Esophagus squamous epithelium (tissue), 5 donors: ENCODE results near the gene MGAT4C. TPM values are rescaled to one million over a fixed set of nuclear protein-coding genes. Genes with fewer than 3 reads are reported as not detected.

ENCODE experiments used
- DNase-seq: peaks from one replicate; lab custom pipeline; 2025; lab: John Stamatoyannopoulos, UW
- H3K27ac ChIP-seq, 4 donors: fragments of 200-600 bp; sonication (generic); one replicate each; pipeline ENCODE4 v1.5.1; 2016 to 2019; ENCODE audit warnings: mild to moderate bottlenecking in 1 of 4
- H3K27me3 ChIP-seq, 4 donors: fragments of 200-600 bp; sonication (generic); 1 replicate in 3 of 4; 2 replicates in 1 of 4; pipeline versions ENCODE4 v1.5.1 to v1.6.0; 2017 to 2021; ENCODE audit warnings: antibody characterized with exemption in 1 of 4
- H3K36me3 ChIP-seq, 3 donors: fragments of 200-600 bp; sonication (generic); one replicate each; pipeline ENCODE4 v1.5.1; 2016 to 2019
- H3K4me1 ChIP-seq, 3 donors: fragments of 200-600 bp; sonication (generic); one replicate each; pipeline ENCODE4 v1.5.1; 2017 to 2019
- H3K4me3 ChIP-seq, 4 donors: fragments of 200-600 bp; sonication (generic); 1 replicate in 3 of 4; 2 replicates in 1 of 4; pipeline ENCODE4 v1.5.1; 2016 to 2019; ENCODE audit warnings: mild to moderate bottlenecking in 2 of 4, moderate library complexity in 1 of 4
- H3K9me3 ChIP-seq, 3 donors: fragments of 200-600 bp; sonication (generic); one replicate each; pipeline ENCODE4 v1.5.1; 2016 to 2019
- POLR2A ChIP-seq, 4 donors: fragments of 450-650 bp; IDR thresholded peaks; one replicate each; pipeline ENCODE4 v1.6.1; 2017; ENCODE audit warnings: antibody characterized with exemption in 4 of 4, mild to moderate bottlenecking in 4 of 4, moderate library complexity in 3 of 4
- WGBS, 2 donors: methylation state at CpG; one replicate each; pipeline ENCODE4 v1.1.5; 2018; 5-methylcytosine and 5-hydroxymethylcytosine counted together
- intact Hi-C: fragments of 100-400 bp; cut with DNase I; formaldehyde crosslinking; loops from one replicate; pipeline ENCODE4 v1.15.0; 2022
- total RNA-seq, 4 donors: library from RNA; depleted of rRNA; stranded (reverse); fragments of >200 nt; gene quantifications; one replicate each; pipeline ENCODE4 v1.1.0, GENCODE V29; 2016
- TF ChIP-seq, protein P1 (sequence below), 6 experiments: fragments of 450-650 bp in 4 of 6; fragments of 200-600 bp in 2 of 6; sonication (generic) in 2 of 6; IDR thresholded peaks; one replicate each; pipeline ENCODE4 v1.5.1; 2016 to 2019; ENCODE audit warnings: antibody characterized with exemption in 6 of 6, mild to moderate bottlenecking in 4 of 6, moderate library complexity in 4 of 6
- donor health status: DM: yes; HTN: yes; CAD: no.

The MGAT4C gene
- total RNA-seq, 4 donors from 2014 or later, result under 0.01 TPM; not detected in 2

DNA sequence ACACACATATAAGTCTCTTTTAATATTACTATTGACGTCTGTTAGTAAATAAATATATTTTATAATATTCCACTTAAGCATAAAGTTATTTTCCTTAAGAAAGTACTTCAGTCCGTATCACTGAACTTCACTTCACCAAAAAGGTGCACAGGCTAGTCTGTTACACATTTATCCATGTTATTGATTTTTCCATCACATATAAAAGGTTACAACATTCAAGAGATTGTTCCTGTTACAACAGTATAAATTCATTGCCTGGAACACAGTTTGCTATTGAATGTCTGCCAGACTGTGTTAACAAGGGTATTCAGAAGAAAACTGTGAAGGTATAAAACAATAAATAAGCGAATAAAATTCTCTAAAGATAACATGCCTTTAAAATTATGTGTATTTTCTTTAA, 206.2 kb downstream of the MGAT4C start:
- 60 to 66% methylated on average over 3 of the region's 3 CpGs for WGBS, 2 donors
- TF ChIP-seq, protein P1, sequence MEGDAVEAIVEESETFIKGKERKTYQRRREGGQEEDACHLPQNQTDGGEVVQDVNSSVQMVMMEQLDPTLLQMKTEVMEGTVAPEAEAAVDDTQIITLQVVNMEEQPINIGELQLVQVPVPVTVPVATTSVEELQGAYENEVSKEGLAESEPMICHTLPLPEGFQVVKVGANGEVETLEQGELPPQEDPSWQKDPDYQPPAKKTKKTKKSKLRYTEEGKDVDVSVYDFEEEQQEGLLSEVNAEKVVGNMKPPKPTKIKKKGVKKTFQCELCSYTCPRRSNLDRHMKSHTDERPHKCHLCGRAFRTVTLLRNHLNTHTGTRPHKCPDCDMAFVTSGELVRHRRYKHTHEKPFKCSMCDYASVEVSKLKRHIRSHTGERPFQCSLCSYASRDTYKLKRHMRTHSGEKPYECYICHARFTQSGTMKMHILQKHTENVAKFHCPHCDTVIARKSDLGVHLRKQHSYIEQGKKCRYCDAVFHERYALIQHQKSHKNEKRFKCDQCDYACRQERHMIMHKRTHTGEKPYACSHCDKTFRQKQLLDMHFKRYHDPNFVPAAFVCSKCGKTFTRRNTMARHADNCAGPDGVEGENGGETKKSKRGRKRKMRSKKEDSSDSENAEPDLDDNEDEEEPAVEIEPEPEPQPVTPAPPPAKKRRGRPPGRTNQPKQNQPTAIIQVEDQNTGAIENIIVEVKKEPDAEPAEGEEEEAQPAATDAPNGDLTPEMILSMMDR (IDR thresholded peaks at IDR 0.05), result no peak
- no peak for TF ChIP-seq POLR2A (IDR thresholded peaks at IDR 0.05)

DNA sequence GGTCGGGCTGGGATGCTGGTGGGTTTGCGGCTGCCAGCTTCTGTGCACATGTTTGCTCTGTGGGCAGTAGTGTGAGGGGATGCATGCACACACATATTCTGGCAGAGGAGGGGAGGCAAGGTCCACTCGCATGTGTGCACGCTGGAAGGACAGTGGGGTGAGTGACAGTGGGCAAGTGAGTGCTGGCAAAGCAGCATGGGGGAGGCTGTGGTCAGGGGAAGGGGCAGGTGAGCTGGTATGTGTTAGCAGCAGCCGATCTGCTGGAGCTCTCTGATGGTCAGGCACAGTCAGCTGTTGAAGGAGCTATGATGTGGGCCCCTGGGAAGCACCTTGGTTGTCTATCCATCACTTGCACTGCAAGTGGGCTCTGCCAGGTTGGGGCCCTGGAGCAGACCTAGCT, 211.8 kb downstream of the MGAT4C start:
- Histone ChIP-seq H3K36me3 (no peaks in the 10 kb centered on the region), H3K9me3 (peaks cover 0 to 13% (median 0%) of the 10 kb centered on the region in 3 donors), H3K4me3 (no peak overlapping the region), H3K4me1 (no peaks in the 10 kb centered on the region), H3K27ac (no peak overlapping the region), H3K27me3 (no peaks in the 10 kb centered on the region)
- no peak for DNase-seq
- intact Hi-C loops, result no loop called here
- TF ChIP-seq, protein P1 (IDR thresholded peaks at IDR 0.05), result no peak
- TF ChIP-seq POLR2A (IDR thresholded peaks at IDR 0.05), result no peak
- 71 to 78% methylated on average over 5 of the region's 5 CpGs for WGBS, 2 donors

More for the DNA sequence above, 206.2 kb downstream of the MGAT4C start:
- no peaks in the 10 kb centered on the region for H3K27me3 ChIP-seq
- H3K4me3 ChIP-seq, result no peak overlapping the region
- H3K27ac ChIP-seq, result no peak overlapping the region
- no peaks in the 10 kb centered on the region for H3K4me1 ChIP-seq
- DNase-seq, result no peak
- H3K9me3 ChIP-seq, result no peaks in the 10 kb centered on the region
- H3K36me3 ChIP-seq, result no peaks in the 10 kb centered on the region
- intact Hi-C loops, result no loop called here

DNA sequence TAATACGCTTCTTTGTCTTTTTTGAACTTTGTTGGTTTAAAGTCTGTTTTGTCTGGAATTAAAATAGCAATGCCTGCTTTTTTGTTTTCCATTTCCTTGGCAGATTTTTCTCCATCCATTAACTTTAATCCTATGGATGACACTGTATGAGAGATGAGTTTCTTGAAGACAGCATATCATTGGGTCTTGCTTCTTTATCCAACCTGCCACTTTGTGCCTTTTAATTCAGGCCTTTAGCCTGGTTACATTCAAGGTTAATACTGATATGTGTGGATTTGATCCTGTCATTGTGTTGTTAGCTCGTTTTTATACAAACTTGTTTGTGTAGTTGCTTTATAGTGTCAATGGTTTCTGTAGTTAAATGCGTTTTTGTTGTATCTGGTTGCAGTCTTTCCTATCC, 214.1 kb downstream of the MGAT4C start:
- Histone ChIP-seq H3K36me3 (no peaks in the 10 kb centered on the region), H3K27me3 (no peaks in the 10 kb centered on the region), H3K4me3 (no peak overlapping the region), H3K4me1 (no peaks in the 10 kb centered on the region), H3K9me3 (peaks cover 0 to 21% (median 0%) of the 10 kb centered on the region in 3 donors), H3K27ac (no peak overlapping the region)
- WGBS, 2 donors, result 40 to 59% methylated on average over 3 of the region's 3 CpGs
- TF ChIP-seq POLR2A (IDR thresholded peaks at IDR 0.05), result no peak
- TF ChIP-seq, protein P1 (IDR thresholded peaks at IDR 0.05), result no peak
- intact Hi-C loops, result no loop called here
- no peak for DNase-seq

DNA sequence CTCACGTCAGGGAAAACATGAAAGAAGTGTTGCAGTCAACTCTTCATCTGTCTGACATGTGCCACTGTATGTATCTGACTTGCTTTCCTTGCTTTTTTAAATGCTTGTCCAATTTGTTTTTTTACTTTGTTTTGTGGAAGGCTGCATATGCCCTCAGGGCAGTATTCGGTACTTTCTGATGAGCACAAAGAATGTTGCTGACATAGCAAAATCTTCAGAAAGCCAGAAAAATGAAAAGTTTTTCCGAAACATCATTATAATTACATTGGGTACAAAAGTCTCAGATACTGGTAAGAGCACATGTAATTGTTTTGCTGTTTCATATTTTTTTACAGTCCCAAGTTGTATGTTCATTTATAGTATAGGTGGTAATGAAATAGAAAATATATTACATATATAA, 237.8 kb downstream of the MGAT4C start:
- TF ChIP-seq, protein P1 (IDR thresholded peaks at IDR 0.05), result no peak
- no peak for TF ChIP-seq POLR2A (IDR thresholded peaks at IDR 0.05)
- no peaks in the 10 kb centered on the region for H3K36me3 ChIP-seq
- no peaks in the 10 kb centered on the region for H3K4me1 ChIP-seq
- no peaks in the 10 kb centered on the region for H3K9me3 ChIP-seq
- no peak overlapping the region for H3K27ac ChIP-seq
- H3K4me3 ChIP-seq, result no peak overlapping the region
- 48 to 60% methylated on average over 3 of the region's 3 CpGs for WGBS, 2 donors
- intact Hi-C loops, result no loop called here
- H3K27me3 ChIP-seq, result no peaks in the 10 kb centered on the region
- no peak for DNase-seq

DNA sequence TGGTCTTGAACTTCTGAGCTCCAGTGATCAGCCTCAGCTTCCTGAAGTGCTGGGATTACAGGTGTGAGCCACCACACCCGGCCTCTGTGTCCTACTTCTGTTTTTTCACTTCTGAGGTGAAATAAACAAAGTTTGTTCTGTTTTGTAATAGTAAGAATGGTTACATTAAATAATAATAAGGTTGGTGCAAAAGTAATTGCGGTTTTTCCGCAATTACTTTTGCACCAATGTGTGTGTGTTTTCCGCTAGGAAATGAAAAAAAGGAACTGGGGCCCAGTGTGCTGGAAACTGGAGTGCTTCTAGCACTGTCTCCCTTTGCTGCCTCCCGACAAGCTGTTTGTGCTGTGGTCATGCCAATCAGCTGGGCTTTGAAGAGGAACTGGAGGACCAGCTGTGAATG, 241.2 kb downstream of the MGAT4C start:
- TF ChIP-seq, protein P1 (IDR thresholded peaks at IDR 0.05), result no peak
- no peak for TF ChIP-seq POLR2A (IDR thresholded peaks at IDR 0.05)
- DNase-seq, result no peak
- H3K36me3 ChIP-seq, result no peaks in the 10 kb centered on the region
- WGBS, 2 donors, result 71 to 75% methylated on average over 5 of the region's 5 CpGs
- no peak overlapping the region for H3K27ac ChIP-seq
- H3K4me1 ChIP-seq, result no peaks in the 10 kb centered on the region
- H3K4me3 ChIP-seq, result no peak overlapping the region
- H3K27me3 ChIP-seq, result no peaks in the 10 kb centered on the region
- no peaks in the 10 kb centered on the region for H3K9me3 ChIP-seq
- intact Hi-C loops, result no loop called here
